WERI-Rb-1 (cell line): ENCODE measurements around the gene DHX58.

ENCODE experiments used
- DNase-seq: peaks from one replicate; pipeline ENCODE4 v3.0.0-alpha.2; 2020
- H3K27ac ChIP-seq: fragments of 250-450 bp; sonication (Bioruptor Pico); 2 replicates; pipeline ENCODE4 v1.5.1; 2020; ENCODE audit warnings: mild to moderate bottlenecking, moderate library complexity
- H3K27me3 ChIP-seq: fragments of 250-450 bp; sonication (Bioruptor Pico); 2 replicates; pipeline ENCODE4 v1.5.1; 2021; ENCODE audit warnings: mild to moderate bottlenecking, low read depth, moderate library complexity; ENCODE audit not compliant: insufficient read depth, severe bottlenecking
- H3K36me3 ChIP-seq: fragments of 250-450 bp; sonication (Bioruptor Pico); 2 replicates; pipeline ENCODE4 v1.5.1; 2020; ENCODE audit warnings: mild to moderate bottlenecking, moderate library complexity
- H3K4me3 ChIP-seq: 2 replicates; pipeline ENCODE4 v1.5.1; 2011; ENCODE audit warnings: low read depth, mild to moderate bottlenecking, control low read depth, low read length
- H3K9me3 ChIP-seq: fragments of 250-450 bp; sonication (Bioruptor Pico); 2 replicates; pipeline ENCODE4 v1.5.1; 2021; ENCODE audit warnings: mild to moderate bottlenecking, moderate library complexity; ENCODE audit not compliant: severe bottlenecking
- TF ChIP-seq, protein P1 (sequence below): IDR thresholded peaks from 2 replicates; pipeline ENCODE4 v1.5.1; 2011; ENCODE audit warnings: low read depth, mild to moderate bottlenecking, control low read depth, inconsistent platforms, low read length

DHX58 gene

DNA sequence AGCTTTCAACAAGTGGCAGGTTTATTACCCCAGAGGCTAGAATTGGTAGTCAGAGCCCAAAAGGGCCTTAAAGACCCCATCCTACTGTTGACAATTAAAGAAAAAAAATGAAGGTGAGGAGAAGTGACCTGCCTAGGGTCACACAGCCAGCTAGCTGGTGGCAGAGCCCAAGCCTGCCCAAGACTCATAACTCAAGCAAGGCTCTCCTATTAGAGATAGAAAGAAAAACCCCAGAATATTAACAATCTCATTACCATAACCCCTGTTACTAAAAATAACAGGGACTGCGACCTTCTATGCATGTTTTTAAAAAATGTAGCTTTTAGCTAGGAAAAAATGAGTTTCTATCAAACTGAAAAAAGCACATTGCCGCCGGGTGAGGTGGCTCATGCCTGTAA lies 24.1 kb upstream of the DHX58 start:
- Histone ChIP-seq H3K36me3 (peaks cover 45% of the 10 kb centered on the region), H3K9me3 (no peaks in the 10 kb centered on the region), H3K27me3 (no peaks in the 10 kb centered on the region), H3K27ac (no peak overlapping the region), H3K4me3 (no peak overlapping the region)
- no peak for DNase-seq
- TF ChIP-seq, protein P1, sequence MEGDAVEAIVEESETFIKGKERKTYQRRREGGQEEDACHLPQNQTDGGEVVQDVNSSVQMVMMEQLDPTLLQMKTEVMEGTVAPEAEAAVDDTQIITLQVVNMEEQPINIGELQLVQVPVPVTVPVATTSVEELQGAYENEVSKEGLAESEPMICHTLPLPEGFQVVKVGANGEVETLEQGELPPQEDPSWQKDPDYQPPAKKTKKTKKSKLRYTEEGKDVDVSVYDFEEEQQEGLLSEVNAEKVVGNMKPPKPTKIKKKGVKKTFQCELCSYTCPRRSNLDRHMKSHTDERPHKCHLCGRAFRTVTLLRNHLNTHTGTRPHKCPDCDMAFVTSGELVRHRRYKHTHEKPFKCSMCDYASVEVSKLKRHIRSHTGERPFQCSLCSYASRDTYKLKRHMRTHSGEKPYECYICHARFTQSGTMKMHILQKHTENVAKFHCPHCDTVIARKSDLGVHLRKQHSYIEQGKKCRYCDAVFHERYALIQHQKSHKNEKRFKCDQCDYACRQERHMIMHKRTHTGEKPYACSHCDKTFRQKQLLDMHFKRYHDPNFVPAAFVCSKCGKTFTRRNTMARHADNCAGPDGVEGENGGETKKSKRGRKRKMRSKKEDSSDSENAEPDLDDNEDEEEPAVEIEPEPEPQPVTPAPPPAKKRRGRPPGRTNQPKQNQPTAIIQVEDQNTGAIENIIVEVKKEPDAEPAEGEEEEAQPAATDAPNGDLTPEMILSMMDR, result no peak

DNA sequence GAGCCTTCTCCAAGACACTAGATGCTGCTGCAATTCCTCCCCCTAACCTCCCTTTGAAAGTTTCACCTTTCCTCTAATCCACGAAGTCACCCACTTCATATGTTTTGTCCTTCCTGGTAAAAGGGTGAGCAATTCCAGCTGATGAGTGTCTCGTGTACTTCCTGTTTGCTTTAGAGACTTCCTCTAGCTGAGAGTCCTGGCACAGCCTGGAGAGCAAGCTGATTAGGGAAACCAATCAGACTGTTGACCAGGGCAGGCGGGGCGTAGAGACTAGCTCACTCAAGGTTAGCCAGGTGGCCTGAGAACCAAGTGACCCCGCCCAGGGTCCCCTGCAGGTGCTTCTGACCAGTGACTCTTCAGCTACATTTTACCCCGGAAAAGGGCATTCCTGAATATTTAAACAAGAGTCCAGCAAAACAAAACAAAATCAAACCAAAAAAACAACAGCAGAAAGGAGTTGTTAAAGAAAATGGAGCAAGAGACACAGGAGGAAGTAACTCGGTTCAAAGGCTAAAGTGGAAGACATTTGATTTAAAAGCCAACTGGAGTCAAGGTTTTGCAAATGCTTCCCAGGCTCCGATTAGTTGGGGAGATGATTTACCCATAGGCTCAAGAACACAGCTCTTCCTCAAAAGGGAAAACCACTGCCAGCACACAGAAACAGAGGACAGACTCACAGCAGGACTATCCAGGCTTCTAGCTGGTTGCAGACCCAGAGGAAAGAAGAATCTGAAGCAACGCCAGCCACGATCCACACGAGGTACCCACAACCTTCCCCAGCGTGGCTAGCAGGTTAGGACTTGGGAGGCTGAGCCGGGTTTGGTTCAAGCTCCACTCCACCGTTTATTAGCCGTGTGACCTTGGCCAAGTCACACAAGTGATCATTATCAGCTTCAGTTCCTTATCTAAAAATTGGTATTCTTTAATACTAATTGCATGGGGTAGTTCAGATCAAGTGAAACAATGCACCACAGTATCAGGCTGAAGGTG lies 23.4 kb upstream of the DHX58 start:
- Histone ChIP-seq H3K9me3 (no peaks in the 10 kb centered on the region), H3K27ac (no peak overlapping the region), H3K27me3 (no peaks in the 10 kb centered on the region), H3K4me3 (no peak overlapping the region), H3K36me3 (peaks cover 39% of the 10 kb centered on the region)
- peak; percentile 51 for DNase-seq
- TF ChIP-seq, protein P1, result no peak

DNA sequence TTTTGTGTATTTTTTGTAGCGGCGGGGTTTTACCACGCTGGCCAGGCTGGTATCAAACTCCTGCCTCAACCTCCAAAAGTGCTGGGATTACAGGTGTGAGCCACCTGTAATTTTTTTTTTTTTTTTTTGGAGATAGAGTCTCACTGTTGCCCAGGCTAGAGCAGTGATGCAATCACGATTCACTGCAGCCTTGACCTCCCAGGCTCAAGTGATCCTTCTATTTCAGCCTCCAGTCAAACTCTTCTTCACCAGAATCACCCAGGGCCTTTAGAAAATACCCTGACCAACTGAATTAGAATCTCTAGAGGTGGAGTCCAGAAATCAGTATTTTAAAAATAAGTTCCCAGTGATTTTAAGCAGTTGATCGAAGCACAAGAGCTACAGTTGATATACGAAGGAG lies 22.6 kb upstream of the DHX58 start:
- Histone ChIP-seq H3K4me3 (no peak overlapping the region), H3K27ac (no peak overlapping the region), H3K9me3 (no peaks in the 10 kb centered on the region), H3K36me3 (peaks cover 40% of the 10 kb centered on the region), H3K27me3 (no peaks in the 10 kb centered on the region)
- DNase-seq, result no peak
- TF ChIP-seq, protein P1, result no peak

DNA sequence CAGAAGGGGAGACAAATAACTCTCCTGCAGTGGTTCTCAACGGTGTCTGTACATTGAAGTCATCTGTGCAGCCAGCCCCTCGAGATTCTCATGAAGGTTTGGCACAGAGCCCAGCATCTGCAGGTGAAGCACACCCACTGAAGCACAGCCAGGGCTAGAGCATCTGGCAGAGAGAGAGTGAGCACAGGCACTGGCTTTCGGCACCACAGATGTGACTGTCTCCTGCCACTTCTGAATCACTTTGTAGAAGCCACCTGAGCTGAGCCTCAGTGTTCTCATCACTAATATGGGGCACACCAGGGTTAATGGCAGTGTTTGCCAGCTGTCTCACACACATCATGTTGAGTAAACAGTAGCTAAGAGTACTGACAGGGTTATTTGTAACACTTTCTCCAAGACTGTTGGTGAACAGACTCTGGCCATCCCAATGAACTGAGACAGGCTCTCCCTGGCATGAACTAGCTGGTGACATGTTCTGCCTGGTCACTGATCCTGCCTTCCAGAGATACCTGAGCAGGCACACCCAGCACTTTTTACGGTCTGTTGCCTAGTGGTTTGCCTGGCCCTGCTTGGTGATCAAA lies 21.0 kb upstream of the DHX58 start:
- no peak overlapping the region for H3K4me3 ChIP-seq
- no peaks in the 10 kb centered on the region for H3K9me3 ChIP-seq
- TF ChIP-seq, protein P1, result no peak
- H3K27me3 ChIP-seq, result no peaks in the 10 kb centered on the region
- H3K36me3 ChIP-seq, result peaks cover 53% of the 10 kb centered on the region
- DNase-seq, result no peak
- no peak overlapping the region for H3K27ac ChIP-seq

DNA sequence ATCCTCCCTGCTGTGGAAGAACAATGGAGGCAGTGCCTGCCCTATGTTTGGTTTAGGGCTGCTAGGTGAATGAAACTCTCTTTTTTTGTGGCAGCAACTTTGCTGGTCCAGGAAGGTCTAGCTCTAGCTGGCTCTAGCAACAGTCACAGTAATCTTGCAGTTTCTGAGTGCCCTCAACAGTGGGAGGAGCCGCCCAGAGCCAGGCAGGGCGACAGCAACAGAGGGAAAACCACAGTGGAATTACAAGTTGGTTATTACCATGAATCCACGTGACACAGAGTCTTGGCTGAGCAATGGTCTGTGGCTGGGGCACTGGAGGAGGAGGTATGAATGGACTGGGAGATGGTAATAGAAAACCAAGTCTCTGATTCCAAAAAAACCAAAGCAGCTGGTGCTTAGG lies 20.4 kb upstream of the DHX58 start:
- Histone ChIP-seq H3K36me3 (peaks cover 59% of the 10 kb centered on the region), H3K9me3 (no peaks in the 10 kb centered on the region), H3K27me3 (no peaks in the 10 kb centered on the region), H3K27ac (no peak overlapping the region), H3K4me3 (no peak overlapping the region)
- DNase-seq, result no peak
- TF ChIP-seq, protein P1, result no peak
